Transverse colon (tissue), 4 donors: ENCODE results near the gene TMED8. TPM values are rescaled to one million over a fixed set of nuclear protein-coding genes. Genes with fewer than 3 reads are reported as not detected.
"Not testable (repeated sequence)": the region's sequence is repeated elsewhere in the genome, so short reads cannot be mapped to it uniquely, and the experiment has no call there.

Source experiments
- DNase-seq: peaks from one replicate; pipeline ENCODE4 v3.0.0-alpha.2; 2019
- H3K27ac ChIP-seq, 4 donors: fragments of 200-600 bp; sonication (generic); 2 replicates each; pipeline ENCODE4 v1.5.1; 2016 to 2018; ENCODE audit warnings: inconsistent platforms in 4 of 4
- H3K27me3 ChIP-seq: fragments of 200-600 bp; sonication (generic); 2 replicates; pipeline ENCODE4 v1.5.1; 2017; ENCODE audit warnings: inconsistent platforms
- H3K36me3 ChIP-seq, 4 donors: fragments of 200-600 bp; sonication (generic); 2 replicates each; pipeline ENCODE4 v1.5.1; 2017 to 2019; ENCODE audit warnings: inconsistent platforms in 4 of 4
- H3K4me1 ChIP-seq, 4 donors: fragments of 200-600 bp; sonication (generic); 2 replicates each; pipeline ENCODE4 v1.5.1; 2017 to 2020; ENCODE audit warnings: inconsistent platforms in 4 of 4
- H3K4me3 ChIP-seq, 4 donors: fragments of 200-600 bp; sonication (generic); 1 replicate in 1 of 4; 2 replicates in 3 of 4; pipeline versions ENCODE4 v1.5.1 to v1.6.1; 2017 to 2019; ENCODE audit warnings: inconsistent platforms in 4 of 4
- H3K9me3 ChIP-seq, 2 donors: fragments of 200-600 bp; sonication (generic); 2 replicates each; pipeline ENCODE4 v1.5.1; 2017 to 2019; ENCODE audit warnings: inconsistent platforms in 2 of 2
- EP300 ChIP-seq: sonication (generic); formaldehyde crosslinking; IDR thresholded peaks from one replicate; pipeline ENCODE4 v1.6.1; 2017; ENCODE audit warnings: antibody characterized with exemption, low read depth
- POLR2A ChIP-seq: fragments of 450-650 bp; IDR thresholded peaks from one replicate; pipeline ENCODE4 v1.6.1; 2016; ENCODE audit warnings: antibody characterized with exemption, mild to moderate bottlenecking, moderate library complexity
- POLR2AphosphoS5 ChIP-seq, 3 donors: sonication (generic); formaldehyde crosslinking; IDR thresholded peaks; one replicate each; pipeline ENCODE4 v1.6.1; 2016; ENCODE audit warnings: antibody characterized with exemption in 3 of 3
- WGBS, 2 donors: methylation state at CpG; one replicate each; pipeline ENCODE4 v1.1.5; 2018; ENCODE audit warnings: low coverage in 1 of 2; 5-methylcytosine and 5-hydroxymethylcytosine counted together
- in situ Hi-C, 4 donors: fragments of 200-750 bp; cut with MboI; loops; one replicate each; pipeline versions ENCODE4 v1.15.0 to v1.15.1; 2017; ENCODE audit warnings: low sequenced_read_pairs in 3 of 4, low pct_ligation_motif_present in 1 of 4, low pct_unique_long_range_greater_than_20kb in 1 of 4
- intact Hi-C: fragments of 100-400 bp; cut with DNase I; formaldehyde crosslinking; loops from one replicate; pipeline ENCODE4 v1.15.1; 2023; ENCODE audit warnings: low total_unique reads
- total RNA-seq, 4 donors: library from RNA; depleted of rRNA; stranded (reverse); fragments of >200 nt; gene quantifications; one replicate each; pipeline ENCODE4 v1.1.0, GENCODE V29; 2016
- TF ChIP-seq, protein P1 (sequence below), 5 experiments: fragments of 200-600 bp in 3 of 5; fragments of 450-650 bp in 2 of 5; sonication (generic) in 3 of 5; IDR thresholded peaks; 1 replicate in 2 of 5; 2 replicates in 3 of 5; pipeline ENCODE4 v1.5.1; 2016 to 2017; ENCODE audit warnings: antibody characterized with exemption in 5 of 5, inconsistent platforms in 3 of 5, mild to moderate bottlenecking in 2 of 5, moderate library complexity in 1 of 5

The TMED8 gene
- total RNA-seq, 4 donors from 2014 or later: 4.9 to 9.2 (median 6.2) TPM

DNA sequence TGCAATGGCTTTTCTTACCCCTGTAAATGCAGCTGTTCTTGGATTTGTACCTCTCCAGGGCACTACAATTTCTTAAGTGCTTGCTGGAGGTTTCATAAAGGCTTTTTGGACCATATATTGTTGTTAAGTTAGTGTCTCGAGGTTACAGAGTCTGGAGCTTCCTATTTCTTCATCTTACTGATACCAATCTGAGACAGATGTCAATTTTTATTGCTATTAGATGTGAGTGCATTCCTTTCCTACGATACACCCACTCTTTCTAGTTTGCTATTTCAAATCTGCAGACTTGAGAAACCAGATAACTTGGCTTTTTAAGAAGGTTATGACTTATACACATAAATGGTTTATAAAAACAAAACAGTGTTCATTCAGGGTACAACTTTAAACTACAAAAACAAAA, 44.3 kb upstream of the TMED8 start:
- TF ChIP-seq POLR2AphosphoS5 (IDR thresholded peaks at IDR 0.05) (no peak), EP300 (no peak), POLR2A (no peak)
- TF ChIP-seq, protein P1, sequence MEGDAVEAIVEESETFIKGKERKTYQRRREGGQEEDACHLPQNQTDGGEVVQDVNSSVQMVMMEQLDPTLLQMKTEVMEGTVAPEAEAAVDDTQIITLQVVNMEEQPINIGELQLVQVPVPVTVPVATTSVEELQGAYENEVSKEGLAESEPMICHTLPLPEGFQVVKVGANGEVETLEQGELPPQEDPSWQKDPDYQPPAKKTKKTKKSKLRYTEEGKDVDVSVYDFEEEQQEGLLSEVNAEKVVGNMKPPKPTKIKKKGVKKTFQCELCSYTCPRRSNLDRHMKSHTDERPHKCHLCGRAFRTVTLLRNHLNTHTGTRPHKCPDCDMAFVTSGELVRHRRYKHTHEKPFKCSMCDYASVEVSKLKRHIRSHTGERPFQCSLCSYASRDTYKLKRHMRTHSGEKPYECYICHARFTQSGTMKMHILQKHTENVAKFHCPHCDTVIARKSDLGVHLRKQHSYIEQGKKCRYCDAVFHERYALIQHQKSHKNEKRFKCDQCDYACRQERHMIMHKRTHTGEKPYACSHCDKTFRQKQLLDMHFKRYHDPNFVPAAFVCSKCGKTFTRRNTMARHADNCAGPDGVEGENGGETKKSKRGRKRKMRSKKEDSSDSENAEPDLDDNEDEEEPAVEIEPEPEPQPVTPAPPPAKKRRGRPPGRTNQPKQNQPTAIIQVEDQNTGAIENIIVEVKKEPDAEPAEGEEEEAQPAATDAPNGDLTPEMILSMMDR (IDR thresholded peaks at IDR 0.05): no peak
- intact Hi-C loops: no loop called here
- H3K36me3 ChIP-seq: peaks cover 0 to 38% (median 18%) of the 10 kb centered on the region in 4 donors
- in situ Hi-C loops: no loop called here
- no peak overlapping the region for H3K27ac ChIP-seq
- peaks cover 10 to 13% of the 10 kb centered on the region in 2 donors for H3K9me3 ChIP-seq
- no peaks in the 10 kb centered on the region for H3K27me3 ChIP-seq
- WGBS, 2 donors: 71 to 80% methylated on average over 2 of the region's 2 CpGs
- no peaks in the 10 kb centered on the region for H3K4me1 ChIP-seq
- no peak overlapping the region for H3K4me3 ChIP-seq
- DNase-seq: no peak

DNA sequence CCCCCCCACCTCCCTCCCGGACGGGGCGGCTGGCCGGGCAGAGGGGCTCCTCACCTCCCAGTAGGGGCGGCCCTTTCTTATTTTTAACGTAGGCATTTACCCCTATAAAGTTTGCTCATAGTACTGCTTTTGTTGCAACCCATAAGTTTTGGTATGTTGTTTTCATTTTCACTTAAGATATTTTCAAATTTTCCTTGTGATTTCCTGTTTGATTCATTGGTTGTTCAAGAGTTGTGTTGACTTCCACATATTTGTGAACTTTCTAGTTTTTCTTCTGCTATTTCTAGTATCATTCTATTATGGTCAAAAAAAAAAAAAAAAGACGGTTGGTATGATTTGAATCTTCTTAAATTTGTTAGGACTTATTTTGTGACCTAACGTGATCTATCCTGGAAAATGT, 39.9 kb upstream of the TMED8 start:
- H3K36me3 ChIP-seq: peaks cover 0 to 9% (median 5%) of the 10 kb centered on the region in 4 donors
- WGBS, 2 donors: 74 to 89% methylated on average over 3 to 8 of the region's 8 CpGs
- no peaks in the 10 kb centered on the region for H3K27me3 ChIP-seq
- H3K4me3 ChIP-seq: no peak overlapping the region
- intact Hi-C loops: no loop called here
- TF ChIP-seq POLR2A (no peak), EP300 (no peak), POLR2AphosphoS5 (IDR thresholded peaks at IDR 0.05) (no peak)
- TF ChIP-seq, protein P1 (IDR thresholded peaks at IDR 0.05): no peak
- DNase-seq: no peak
- peaks cover 10 to 13% of the 10 kb centered on the region in 2 donors for H3K9me3 ChIP-seq
- in situ Hi-C loops: no loop called here
- no peaks in the 10 kb centered on the region for H3K4me1 ChIP-seq
- no peak overlapping the region for H3K27ac ChIP-seq

DNA sequence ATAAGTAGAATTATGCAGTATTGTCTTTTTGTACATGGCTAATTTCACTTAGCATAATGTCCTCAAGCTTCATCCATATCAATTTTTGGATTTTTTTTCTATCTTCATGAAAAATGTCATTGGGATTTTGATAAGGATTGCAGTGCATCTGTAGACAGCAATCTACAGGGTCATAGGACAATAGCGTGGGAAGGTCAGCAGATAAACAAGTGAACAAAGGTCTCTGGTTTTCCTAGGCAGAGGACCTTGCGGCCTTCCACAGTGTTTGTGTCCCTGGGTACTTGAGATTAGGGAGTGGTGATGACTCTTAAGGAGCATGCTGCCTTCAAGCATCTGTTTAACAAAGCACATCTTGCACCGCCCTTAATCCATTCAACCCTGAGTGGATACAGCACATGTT, 39.2 kb upstream of the TMED8 start:
- peaks cover 10 to 13% of the 10 kb centered on the region in 2 donors for H3K9me3 ChIP-seq
- H3K4me3 ChIP-seq, H3K27ac ChIP-seq, DNase-seq, intact Hi-C loops, in situ Hi-C loops, H3K4me1 ChIP-seq, H3K27me3 ChIP-seq, H3K36me3 ChIP-seq: not testable (repeated sequence)
- WGBS, 2 donors: 91 to 100% methylated on average over 1 to 2 of the region's 3 CpGs

DNA sequence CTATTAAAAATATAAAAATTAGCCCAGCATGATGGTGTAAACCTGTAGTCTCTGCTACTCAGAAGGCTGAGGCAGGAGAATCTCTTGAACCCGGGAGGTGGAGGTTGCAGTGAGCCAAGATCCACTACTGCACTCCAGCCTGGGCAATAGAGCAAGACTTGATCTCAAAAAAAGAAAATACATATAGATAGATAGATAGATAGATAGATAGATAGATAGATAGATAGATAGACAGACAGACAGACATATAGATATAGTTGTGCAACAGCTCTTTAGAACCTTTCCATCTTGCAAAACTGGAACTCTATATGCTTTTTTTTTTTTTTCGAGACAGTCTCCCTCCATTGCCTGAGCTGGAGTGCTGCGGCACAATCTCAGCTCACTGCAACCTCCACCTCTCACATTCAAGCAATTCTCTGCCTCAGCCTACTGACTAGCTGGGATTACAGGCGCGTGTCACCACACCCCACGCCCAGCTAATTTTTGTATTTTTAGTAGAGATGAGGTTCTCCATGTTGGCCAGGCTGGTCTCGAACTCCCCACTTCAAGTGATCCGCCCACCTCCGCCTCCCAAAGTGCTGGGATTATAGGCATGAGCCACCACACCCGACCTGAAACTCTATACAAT, 38.6 kb upstream of the TMED8 start:
- in situ Hi-C loops, H3K36me3 ChIP-seq, H3K27ac ChIP-seq, H3K4me3 ChIP-seq, intact Hi-C loops, H3K27me3 ChIP-seq, DNase-seq, H3K4me1 ChIP-seq: not testable (repeated sequence)
- peaks cover 10 to 13% of the 10 kb centered on the region in 2 donors for H3K9me3 ChIP-seq
- 90 to 92% methylated on average over 3 to 10 of the region's 10 CpGs for WGBS, 2 donors

DNA sequence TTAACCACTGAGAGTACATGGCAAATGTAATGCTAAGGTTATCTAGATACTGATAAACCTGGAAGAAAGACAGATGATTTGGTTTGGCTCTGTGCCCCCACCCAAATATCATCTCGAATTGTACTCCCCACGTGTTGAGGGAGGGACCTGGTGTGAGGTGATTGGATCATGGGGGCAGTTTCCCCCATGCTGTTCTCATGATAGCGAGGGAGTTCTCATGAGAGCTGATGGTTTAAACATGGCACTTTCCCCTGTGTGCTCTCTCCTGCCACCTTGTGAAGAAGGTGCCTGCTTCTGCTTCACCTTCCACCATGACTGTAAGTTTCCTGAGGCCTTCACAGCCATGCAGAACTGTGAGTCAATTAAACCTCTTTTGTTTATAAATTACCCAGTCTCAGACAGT, 32.2 kb upstream of the TMED8 start:
- intact Hi-C loops: loop anchor here (10.0 kb wide), 1 partner anchor 1654 kb away; no protein-coding TSS in a partner anchor
- H3K9me3 ChIP-seq: no peaks in the 10 kb centered on the region
- no peaks in the 10 kb centered on the region for H3K36me3 ChIP-seq
- no peaks in the 10 kb centered on the region for H3K27me3 ChIP-seq
- peak; percentile 8 for DNase-seq
- H3K27ac ChIP-seq: no peak overlapping the region
- no peak overlapping the region for H3K4me3 ChIP-seq
- TF ChIP-seq POLR2A (no peak), POLR2AphosphoS5 (IDR thresholded peaks at IDR 0.05) (no peak), EP300 (no peak)
- TF ChIP-seq, protein P1 (IDR thresholded peaks at IDR 0.05): peak in 2 of 5 experiments; percentile 11 to 16
- 45 to 46% methylated on average over 3 of the region's 3 CpGs for WGBS, 2 donors
- H3K4me1 ChIP-seq: no peaks in the 10 kb centered on the region
- in situ Hi-C loops: no loop called here
